ENCODE results near the gene GTF3C4. TPM values are rescaled to one million over a fixed set of nuclear protein-coding genes. Genes with fewer than 3 reads are reported as not detected.

The GTF3C4 gene
- total and polyA plus RNA-seq, 2 of the 8 experiments (the other 6 are each of a cell fraction or from before 2014, with no cell fraction given), result 6.8 to 39.2 TPM

DNA sequence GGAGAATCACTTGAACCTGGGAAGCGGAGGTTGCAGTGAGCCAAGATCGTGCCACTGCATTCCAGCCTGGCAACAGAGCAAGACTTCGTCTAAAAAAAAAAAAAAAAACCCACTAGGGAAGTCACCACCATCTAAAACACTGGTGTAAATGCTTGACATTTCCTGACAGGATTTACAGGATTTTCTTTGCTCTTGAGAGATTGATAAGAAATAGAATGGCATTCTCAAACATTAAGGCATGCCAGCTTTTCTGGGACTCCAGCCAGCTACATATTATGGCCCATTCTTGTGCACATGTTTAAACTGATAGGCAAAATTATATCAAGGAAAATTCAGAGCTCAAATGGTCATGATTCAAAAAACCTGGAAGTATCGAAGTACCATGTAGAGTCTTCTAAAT is 28.7 kb downstream of the GTF3C4 start:
- H3K27ac ChIP-seq (ENCODE audit: low read depth, low read length), result no peak overlapping the region
- H3K4ac ChIP-seq (replicated peaks; ENCODE audit: insufficient read length, low read depth, low read length), result no peak overlapping the region
- H3K9ac ChIP-seq (replicated peaks in 1 of 4; ENCODE audit: extremely low read depth in 1 of 4, low read depth in 3 of 4, low read length in 3 of 4), result no peak overlapping the region
- no peak overlapping the region for H3K14ac ChIP-seq (ENCODE audit: insufficient read length)
- H2AK5ac ChIP-seq (ENCODE audit: low read depth, low read length), result no peak overlapping the region
- H3K4me1 ChIP-seq (replicated peaks in 1 of 4; ENCODE audit: control insufficient read depth in 3 of 4, insufficient read depth in 4 of 4, low read length in 3 of 4), result no peaks in the 10 kb centered on the region
- H3K36me3 ChIP-seq (ENCODE audit: control insufficient read depth in 2 of 4, insufficient read depth in 4 of 4, low read length in 3 of 4), result no peaks in the 10 kb centered on the region
- H3K4me2 ChIP-seq (ENCODE audit: insufficient read depth in 1 of 2, low read depth in 2 of 2, low read length in 2 of 2), result no peak overlapping the region
- H3K23me2 ChIP-seq (ENCODE audit: low read depth, low read length), result no peaks in the 10 kb centered on the region
- WGBS, 2 experiments (ENCODE audit: extremely low coverage in 1 of 2, insufficient coverage in 1 of 2, insufficient read length in 1 of 2, insufficient replicate concordance in 2 of 2, low coverage in 1 of 2, low lambda C conversion rate in 2 of 2, missing lambda C conversion rate in 1 of 2), result 79% methylated on average over 4 of the region's 4 CpGs; no CpG with 5 or more reads in 1 of the 2 experiments
- H3K27me3 ChIP-seq (replicated peaks in 1 of 4; ENCODE audit: control insufficient read depth in 3 of 4, extremely low read depth in 1 of 4, insufficient read depth in 3 of 4, low read length in 3 of 4), result no peaks in the 10 kb centered on the region
- no peak overlapping the region for H2BK15ac ChIP-seq (ENCODE audit: low read length)
- CTCF ChIA-PET (ENCODE audit: partially characterized antibody), result interaction anchor here (1.1 kb wide), 1 partner anchor 100 kb away, joined by 4 read pairs; no protein-coding TSS in a partner anchor
- H3K4me3 ChIP-seq (ENCODE audit: extremely low read depth in 1 of 4, insufficient read depth in 2 of 4, low read depth in 3 of 4, low read length in 4 of 4), result no peak overlapping the region
- no peak overlapping the region for H2BK120ac ChIP-seq (replicated peaks; ENCODE audit: low read depth, low read length)
- no peak overlapping the region for H3K23ac ChIP-seq (ENCODE audit: insufficient read length)
- no peaks in the 10 kb centered on the region for H3K79me1 ChIP-seq (ENCODE audit: low read depth, low read length)
- no peak for DNase-seq (ENCODE audit: low read depth in 1 of 2, low spot score in 2 of 2)
- no peak overlapping the region for H2BK5ac ChIP-seq (ENCODE audit: low read depth, low read length)
- H2BK12ac ChIP-seq (ENCODE audit: low read depth, low read length), result no peak overlapping the region
- peaks cover 18 to 44% of the 10 kb centered on the region in 2 experiments for H3K9me3 ChIP-seq (ENCODE audit: insufficient read depth in 2 of 2, low read depth in 1 of 2, low read length in 1 of 2)
- no peak overlapping the region for H4K5ac ChIP-seq (ENCODE audit: insufficient read length, low read depth, low read length)
- POLR2A ChIA-PET (ENCODE audit: partially characterized antibody), result no interaction called here
- no peak overlapping the region for H2BK20ac ChIP-seq (ENCODE audit: low read length)
- no peak overlapping the region for H4K8ac ChIP-seq (ENCODE audit: extremely low read depth, insufficient read depth, low read length)
- no peak overlapping the region for H3K18ac ChIP-seq (ENCODE audit: extremely low read depth, low read length)
- no peak overlapping the region for H3K56ac ChIP-seq (replicated peaks; ENCODE audit: insufficient read length, low read depth, low read length)
- H4K91ac ChIP-seq (replicated peaks; ENCODE audit: insufficient read length, low read length), result no peak overlapping the region
- no peaks in the 10 kb centered on the region for H3K79me2 ChIP-seq (ENCODE audit: control insufficient read depth in 1 of 2, insufficient read depth in 2 of 2, low read length in 2 of 2)
- H2AFZ ChIP-seq (ENCODE audit: low read length), result no peak overlapping the region
- FAIRE-seq, result no peak
- H4K20me1 ChIP-seq (replicated peaks in 1 of 2; ENCODE audit: control insufficient read depth in 1 of 2, insufficient read depth in 2 of 2, low read length in 2 of 2), result no peaks in the 10 kb centered on the region
- TF ChIP-seq ATF2 (IDR thresholded peaks at IDR 0.05; ENCODE audit: low read length) (no peak), E2F6 (IDR thresholded peaks at IDR 0.05) (no peak), TEAD4 (IDR thresholded peaks at IDR 0.05; ENCODE audit: low read depth, low read length) (no peak), RAD21 (IDR thresholded peaks at IDR 0.05 in 1 of 2, conservative IDR thresholded peaks at IDR 0.05 in 1 of 2; ENCODE audit: low read depth in 2 of 2, low read length in 2 of 2) (no peak), RNF2 (IDR thresholded peaks at IDR 0.05; ENCODE audit: borderline replicate concordance, low read depth, low read length, missing control alignments, poor library complexity, severe bottlenecking) (no peak), ATF3 (IDR thresholded peaks at IDR 0.05; ENCODE audit: insufficient read depth, low read depth, low read length) (no peak), CHD2 (IDR thresholded peaks at IDR 0.05; ENCODE audit: low read length) (no peak), TCF12 (IDR thresholded peaks at IDR 0.05; ENCODE audit: low read depth, low read length) (no peak), SUZ12 (IDR thresholded peaks at IDR 0.05; ENCODE audit: low read length) (no peak)

All from H1 (cell line).